Mesendoderm (in vitro differentiated cells): ENCODE results near the gene LMX1A.
A peak's percentile ranks its signal among the peaks of the same experiment; 100 is the strongest.

Experiments
- DNase-seq: peaks from one replicate; pipeline ENCODE4 v3.0.0; 2013
- H2AK5ac ChIP-seq: 2 replicates; pipeline ENCODE4 v1.6.1; 2013; ENCODE audit warnings: low read length, inconsistent platforms
- H2BK120ac ChIP-seq: 2 replicates; pipeline ENCODE4 v1.6.1; 2013; ENCODE audit warnings: low read depth, mild to moderate bottlenecking, low read length, moderate library complexity, mixed read lengths
- H2BK15ac ChIP-seq: replicated peaks from 2 replicates; pipeline ENCODE4 v1.6.1; 2013; ENCODE audit warnings: low read depth, mild to moderate bottlenecking, moderate library complexity
- H2BK5ac ChIP-seq: 2 replicates; pipeline ENCODE4 v1.6.1; 2013; ENCODE audit warnings: low read length, inconsistent platforms
- H3K18ac ChIP-seq: 2 replicates; pipeline ENCODE4 v1.6.1; 2013; ENCODE audit warnings: mild to moderate bottlenecking, low read length, mixed read lengths
- H3K23ac ChIP-seq: one replicate; pipeline ENCODE4 v1.6.1; 2013; ENCODE audit warnings: low read length
- H3K27ac ChIP-seq: 2 replicates; pipeline ENCODE4 v1.5.1; 2013; ENCODE audit warnings: low read depth, mild to moderate bottlenecking, inconsistent platforms, low read length, moderate library complexity
- H3K27me3 ChIP-seq: 2 replicates; pipeline ENCODE4 v1.6.1; 2013; ENCODE audit warnings: low read length, control low read depth, mild to moderate bottlenecking, inconsistent platforms; ENCODE audit not compliant: insufficient read depth, poor library complexity
- H3K36me3 ChIP-seq: 2 replicates; pipeline ENCODE4 v1.6.1; 2013; ENCODE audit warnings: low read length, inconsistent platforms; ENCODE audit not compliant: control insufficient read depth, insufficient read depth
- H3K4ac ChIP-seq: one replicate; pipeline ENCODE4 v1.6.1; 2013; ENCODE audit warnings: low read depth, mild to moderate bottlenecking, low read length, moderate library complexity
- H3K4me1 ChIP-seq: 2 replicates; pipeline ENCODE4 v1.6.1; 2013; ENCODE audit warnings: low read depth, low read length, inconsistent platforms; ENCODE audit not compliant: control insufficient read depth
- H3K4me2 ChIP-seq: 2 replicates; pipeline ENCODE4 v1.6.1; 2013; ENCODE audit warnings: low read length
- H3K4me3 ChIP-seq: 2 replicates; pipeline ENCODE4 v1.5.1; 2013; ENCODE audit warnings: mild to moderate bottlenecking, low read length
- H3K56ac ChIP-seq: one replicate; pipeline ENCODE4 v1.6.1; 2013; ENCODE audit warnings: low read length
- H3K79me1 ChIP-seq: 2 replicates; pipeline ENCODE4 v1.6.1; 2013; ENCODE audit warnings: low read length, inconsistent platforms
- H3K79me2 ChIP-seq: 2 replicates; pipeline ENCODE4 v1.6.1; 2013; ENCODE audit warnings: mild to moderate bottlenecking, low read length; ENCODE audit not compliant: control insufficient read depth, insufficient read depth
- H3K9ac ChIP-seq: 2 replicates; pipeline ENCODE4 v1.6.1; 2013; ENCODE audit warnings: low read length, inconsistent platforms
- H4K5ac ChIP-seq: one replicate; pipeline ENCODE4 v1.6.1; 2013; ENCODE audit warnings: low read length
- H4K8ac ChIP-seq: one replicate; pipeline ENCODE4 v1.6.1; 2013; ENCODE audit warnings: low read depth, mild to moderate bottlenecking, control low read depth, low read length, moderate library complexity
- WGBS: extraction: QIAGEN DNeasy Blood & Tissue Kit; methylation state at CpG from one replicate; pipeline ENCODE4 v1.1.7; 2013; ENCODE audit warnings: low lambda C conversion rate, missing lambda C conversion rate; ENCODE audit not compliant: insufficient coverage; ENCODE audit errors: extremely low coverage; 5-methylcytosine and 5-hydroxymethylcytosine counted together

The LMX1A gene

GRCh38 chr1:165241952-165242351 lies 114.6 kb downstream of the LMX1A start:
- Histone ChIP-seq H2BK120ac (no peak overlapping the region), H4K8ac (no peak overlapping the region), H3K18ac (no peak overlapping the region), H3K4me1 (no peaks in the 10 kb centered on the region), H3K4me2 (no peak overlapping the region), H3K27me3 (peaks cover 9% of the 10 kb centered on the region), H2BK15ac (no peak overlapping the region), H3K36me3 (no peaks in the 10 kb centered on the region), H4K5ac (no peak overlapping the region), H3K4me3 (no peak overlapping the region), H3K79me2 (no peaks in the 10 kb centered on the region), H3K23ac (no peak overlapping the region), H3K27ac (no peak overlapping the region), H3K56ac (no peak overlapping the region), H3K4ac (no peak overlapping the region), H3K9ac (no peak overlapping the region), H2AK5ac (no peak overlapping the region), H3K79me1 (no peaks in the 10 kb centered on the region), H2BK5ac (no peak overlapping the region)
- no CpG with 5 or more reads among the region's 4 CpGs for WGBS
- no peak for DNase-seq

- no peak overlapping the region for H2BK15ac ChIP-seq
- no peak overlapping the region for H3K56ac ChIP-seq
- H3K18ac ChIP-seq, result no peak overlapping the region
- H2BK120ac ChIP-seq, result no peak overlapping the region
- no peak overlapping the region for H3K4me2 ChIP-seq
- H3K4me3 ChIP-seq, result no peak overlapping the region
- no peak overlapping the region for H3K9ac ChIP-seq
- no peak overlapping the region for H4K5ac ChIP-seq
- H3K4ac ChIP-seq, result no peak overlapping the region
- H3K27me3 ChIP-seq, result peaks cover 13% of the 10 kb centered on the region
- no peak overlapping the region for H2BK5ac ChIP-seq
- H3K36me3 ChIP-seq, result no peaks in the 10 kb centered on the region
- H3K4me1 ChIP-seq, result no peaks in the 10 kb centered on the region
- no peak overlapping the region for H3K23ac ChIP-seq
- H3K79me1 ChIP-seq, result no peaks in the 10 kb centered on the region
- no peak overlapping the region for H2AK5ac ChIP-seq
- no peak overlapping the region for H3K27ac ChIP-seq
- H4K8ac ChIP-seq, result no peak overlapping the region
- H3K79me2 ChIP-seq, result no peaks in the 10 kb centered on the region
- DNase-seq, result no peak
- no CpG with 5 or more reads among the region's 2 CpGs for WGBS
Observed at GRCh38 chr1:165241321-165241720, 115.2 kb downstream of the LMX1A start.

GRCh38 chr1:165240492-165240891 lies 116.0 kb downstream of the LMX1A start:
- no peak overlapping the region for H3K27ac ChIP-seq
- DNase-seq, result no peak
- H3K56ac ChIP-seq, result no peak overlapping the region
- H3K18ac ChIP-seq, result no peak overlapping the region
- no peak overlapping the region for H3K4me2 ChIP-seq
- H2BK5ac ChIP-seq, result no peak overlapping the region
- no peak overlapping the region for H2BK120ac ChIP-seq
- no peak overlapping the region for H3K4me3 ChIP-seq
- H3K27me3 ChIP-seq, result peaks cover 19% of the 10 kb centered on the region
- no peaks in the 10 kb centered on the region for H3K79me2 ChIP-seq
- no peak overlapping the region for H4K8ac ChIP-seq
- H3K79me1 ChIP-seq, result no peaks in the 10 kb centered on the region
- no peak overlapping the region for H4K5ac ChIP-seq
- H2AK5ac ChIP-seq, result no peak overlapping the region
- no peak overlapping the region for H2BK15ac ChIP-seq
- no peak overlapping the region for H3K23ac ChIP-seq
- H3K4ac ChIP-seq, result no peak overlapping the region
- no peaks in the 10 kb centered on the region for H3K36me3 ChIP-seq
- no peak overlapping the region for H3K9ac ChIP-seq
- WGBS, result no CpG with 5 or more reads among the region's 4 CpGs
- H3K4me1 ChIP-seq, result no peaks in the 10 kb centered on the region

- no CpG with 5 or more reads among the region's 2 CpGs for WGBS
- H3K27me3 ChIP-seq, result peaks cover 25% of the 10 kb centered on the region
- H3K79me1 ChIP-seq, result no peaks in the 10 kb centered on the region
- no peak overlapping the region for H4K5ac ChIP-seq
- H3K27ac ChIP-seq, result no peak overlapping the region
- no peak overlapping the region for H2BK5ac ChIP-seq
- H2BK120ac ChIP-seq, result no peak overlapping the region
- H3K4me3 ChIP-seq, result no peak overlapping the region
- no peak overlapping the region for H3K56ac ChIP-seq
- H3K4ac ChIP-seq, result no peak overlapping the region
- H3K4me2 ChIP-seq, result no peak overlapping the region
- H2BK15ac ChIP-seq, result no peak overlapping the region
- H3K36me3 ChIP-seq, result no peaks in the 10 kb centered on the region
- no peak overlapping the region for H3K9ac ChIP-seq
- H3K79me2 ChIP-seq, result no peaks in the 10 kb centered on the region
- no peak overlapping the region for H3K18ac ChIP-seq
- DNase-seq, result no peak
- no peak overlapping the region for H4K8ac ChIP-seq
- H3K4me1 ChIP-seq, result no peaks in the 10 kb centered on the region
- no peak overlapping the region for H3K23ac ChIP-seq
- H2AK5ac ChIP-seq, result no peak overlapping the region
Observed at GRCh38 chr1:165239873-165240272, 116.6 kb downstream of the LMX1A start.

GRCh38 chr1:165235777-165236291 lies 120.7 kb downstream of the LMX1A start:
- Histone ChIP-seq H3K23ac (no peak overlapping the region), H4K8ac (no peak overlapping the region), H3K79me1 (no peaks in the 10 kb centered on the region), H3K27ac (no peak overlapping the region), H3K18ac (no peak overlapping the region), H3K4ac (no peak overlapping the region), H3K4me3 (no peak overlapping the region), H2BK5ac (no peak overlapping the region), H3K4me1 (no peaks in the 10 kb centered on the region), H3K56ac (peak overlapping the region; percentile 15), H3K4me2 (peak overlapping the region; percentile 56), H3K9ac (no peak overlapping the region), H2BK120ac (no peak overlapping the region), H3K36me3 (no peaks in the 10 kb centered on the region), H2AK5ac (no peak overlapping the region), H3K79me2 (no peaks in the 10 kb centered on the region), H2BK15ac (no peak overlapping the region), H4K5ac (no peak overlapping the region), H3K27me3 (peaks cover 49% of the 10 kb centered on the region)
- WGBS, result no CpG with 5 or more reads among the region's 33 CpGs
- DNase-seq, result peak; percentile 79

- no peaks in the 10 kb centered on the region for H3K79me1 ChIP-seq
- H3K4me2 ChIP-seq, result peak overlapping the region; percentile 56
- no peaks in the 10 kb centered on the region for H3K79me2 ChIP-seq
- no peak overlapping the region for H3K23ac ChIP-seq
- no peak overlapping the region for H4K5ac ChIP-seq
- H2BK120ac ChIP-seq, result no peak overlapping the region
- H3K9ac ChIP-seq, result no peak overlapping the region
- DNase-seq, result peak; percentile 26
- H4K8ac ChIP-seq, result no peak overlapping the region
- no peak overlapping the region for H2AK5ac ChIP-seq
- H3K18ac ChIP-seq, result no peak overlapping the region
- H3K36me3 ChIP-seq, result no peaks in the 10 kb centered on the region
- peaks cover 49% of the 10 kb centered on the region for H3K27me3 ChIP-seq
- whole genome bisulfite sequencing, result no CpG with 5 or more reads among the region's 56 CpGs
- no peaks in the 10 kb centered on the region for H3K4me1 ChIP-seq
- H3K56ac ChIP-seq, result no peak overlapping the region
- H3K4ac ChIP-seq, result no peak overlapping the region
- H2BK5ac ChIP-seq, result no peak overlapping the region
- no peak overlapping the region for H3K4me3 ChIP-seq
- H3K27ac ChIP-seq, result no peak overlapping the region
- H2BK15ac ChIP-seq, result no peak overlapping the region
Observed at GRCh38 chr1:165235155-165235776, 121.2 kb downstream of the LMX1A start.
